ENCODE results near the gene TSNAX.

DNA sequence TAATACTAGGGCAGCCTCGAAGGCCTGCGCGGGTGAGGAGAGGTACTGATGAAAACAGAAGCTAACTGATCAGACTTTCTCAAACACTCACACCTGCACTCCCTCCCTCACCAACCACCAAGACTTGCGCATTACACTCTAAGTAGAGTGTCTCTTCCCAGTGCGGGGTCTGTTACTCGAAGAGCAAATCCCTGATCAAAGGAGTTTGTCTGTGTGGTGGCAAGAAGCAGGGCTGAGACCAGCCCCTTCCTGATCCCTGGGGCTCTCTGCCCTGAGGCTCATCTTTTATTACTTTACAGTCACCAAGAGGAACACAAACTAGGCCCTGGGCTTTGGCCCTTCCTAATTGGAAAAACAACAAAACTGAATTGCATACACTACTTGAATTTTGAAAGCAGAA lies 19.5 kb upstream of the TSNAX start:
- no peak for TF ChIP-seq RFX5 (IDR thresholded peaks at IDR 0.05; ENCODE audit: low read depth, low read length)
- TF ChIP-seq RCOR1 (IDR thresholded peaks at IDR 0.05; ENCODE audit: insufficient replicate concordance, low read length) = no peak
- no peak for TF ChIP-seq CTCF (conservative IDR thresholded peaks at IDR 0.05; ENCODE audit: low read depth, low read length)
- TF ChIP-seq CHD1 (IDR thresholded peaks at IDR 0.05; ENCODE audit: low read depth, low read length) = no peak
- TF ChIP-seq MXI1 (IDR thresholded peaks at IDR 0.05; ENCODE audit: borderline replicate concordance, low read depth, low read length) = no peak
- TF ChIP-seq USF2 (IDR thresholded peaks at IDR 0.05; ENCODE audit: low read depth, low read length) = no peak
- TF ChIP-seq POLR2A (IDR thresholded peaks at IDR 0.05; ENCODE audit: low read depth, low read length) = no peak
- no peak for TF ChIP-seq ELK1 (IDR thresholded peaks at IDR 0.05; ENCODE audit: borderline replicate concordance, low read depth, low read length)
- no peak for TF ChIP-seq FOS (IDR thresholded peaks at IDR 0.05; ENCODE audit: low read depth, low read length)

All from IMR-90 (cell line).